B cell (primary cell): Measurements from ENCODE around the gene MAPKAPK5.

Experiments
- CTCF ChIP-seq: fragments of 200-600 bp; IDR thresholded peaks from one replicate; pipeline ENCODE4 v1.8.0; 2022; ENCODE audit warnings: antibody characterized with exemption, mild to moderate bottlenecking
- EZH2 ChIP-seq: IDR thresholded peaks from 2 replicates; pipeline ENCODE4 v1.6.1; 2012; ENCODE audit warnings: borderline replicate concordance, low read depth, mild to moderate bottlenecking, moderate library complexity, low read length; ENCODE audit not compliant: insufficient read depth, poor library complexity, severe bottlenecking

GRCh38 chr12:111927346-111927745 lies 85.3 kb downstream of the MAPKAPK5 start:
- TF ChIP-seq EZH2 (no peak), CTCF (no peak)
